Adipose tissue (tissue), 3 donors: Measurements from ENCODE around the gene WAS. TPM values are rescaled to one million over a fixed set of nuclear protein-coding genes. Genes with fewer than 3 reads are reported as not detected.

Experiments
- H3K27ac ChIP-seq: one replicate; pipeline ENCODE4 v1.5.1; 2013; ENCODE audit warnings: low read depth, low read length
- WGBS, 3 donors: extraction: QIAGEN DNeasy Blood & Tissue Kit; methylation state at CpG; one replicate each; pipeline ENCODE4 v1.1.7; 2013; 5-methylcytosine and 5-hydroxymethylcytosine counted together
- polyA plus RNA-seq, 3 donors: library from polyadenylated mRNA; stranded (reverse); fragments of 200-250 nt; gene quantifications; one replicate each; pipeline ENCODE4 v1.2.3, GENCODE V29; 2013
- donor health status: healthy with polysubstance abuse.
- donor health status: Bipolar disorder and iron deficiency.
- donor health status: healthy.

Gene WAS
- polyA plus RNA-seq, 3 donors, result 1.6 to 11.7 (median 9.6) TPM

GRCh38 chrX:48737213-48737938 lies 53.8 kb downstream of the WAS start:
- WGBS, 3 donors, result 1 to 31% (median 1%) methylated on average over 41 to 48 of the region's 48 CpGs
- peak overlapping the region; percentile 75 for H3K27ac ChIP-seq

- 39 to 49% (median 48%) methylated on average over 7 of the region's 7 CpGs for WGBS, 3 donors
- H3K27ac ChIP-seq, result no peak overlapping the region
Observed at GRCh38 chrX:48737940-48738339, 54.3 kb downstream of the WAS start.

Other genes starting within 250 kb of the WAS start
- gene SLC38A5, start 213.5 kb upstream of the WAS start, polyA plus RNA-seq, result 100 to 1,000 TPM in 1 of 3 donors, 1 to 10 TPM in 2; 4.3 to 222 (median 6.5) TPM
- gene FTSJ1, start 207.6 kb upstream of the WAS start, polyA plus RNA-seq, result 10 to 100 TPM; 22.3 to 43.7 (median 30.7) TPM
- 1 to 10 TPM; 4.8 to 9.2 (median 5.6) TPM for gene PORCN, start 174.8 kb upstream of the WAS start, polyA plus RNA-seq
- 10 to 100 TPM; 35.9 to 47.2 (median 38.4) TPM for gene EBP, start 162.0 kb upstream of the WAS start, polyA plus RNA-seq
- 10 to 100 TPM in 1 of 3 donors, 1 to 10 TPM in 2; 5.5 to 11.7 (median 7.6) TPM for gene TBC1D25, start 144.1 kb upstream of the WAS start, polyA plus RNA-seq
- 100 to 1,000 TPM; 121 to 291 (median 164) TPM for gene RBM3, start 109.3 kb upstream of the WAS start, polyA plus RNA-seq
- 100 to 1,000 TPM; 143 to 172 (median 170) TPM for gene WDR13, start 86.3 kb upstream of the WAS start, polyA plus RNA-seq
- gene SUV39H1, start 12.9 kb downstream of the WAS start, polyA plus RNA-seq, result 1 to 10 TPM; 2.8 to 5.7 (median 2.9) TPM
- gene GLOD5, start 77.9 kb downstream of the WAS start, polyA plus RNA-seq, result under 1 TPM in 1 of 3 donors, not detected in 2; 0.22 TPM
- under 1 TPM in 1 of 3 donors, not detected in 2; 0.07 TPM for gene GATA1, start 102.8 kb downstream of the WAS start, polyA plus RNA-seq
- 10 to 100 TPM; 26.1 to 55.8 (median 41.2) TPM for gene HDAC6, start 118.3 kb downstream of the WAS start, polyA plus RNA-seq
- gene ERAS, start 142.7 kb downstream of the WAS start, polyA plus RNA-seq, result not detected
- 10 to 100 TPM in 1 of 3 donors, 1 to 10 TPM in 1, not detected in 1; 1.8 to 53.2 TPM for gene PCSK1N, start 151.8 kb downstream of the WAS start, polyA plus RNA-seq
- 10 to 100 TPM; 33.0 to 46.0 (median 35.0) TPM for gene TIMM17B, start 214.0 kb downstream of the WAS start, polyA plus RNA-seq
- gene PQBP1, start 214.1 kb downstream of the WAS start, polyA plus RNA-seq, result 10 to 100 TPM; 60.3 to 78.0 (median 68.9) TPM
- 10 to 100 TPM; 11.0 to 22.1 (median 15.8) TPM for gene SLC35A2, start 227.8 kb downstream of the WAS start, polyA plus RNA-seq
- 1 to 10 TPM; 2.9 to 4.8 (median 3.5) TPM for gene PIM2, start 235.2 kb downstream of the WAS start, polyA plus RNA-seq